ENCODE results near the gene LRRC27.

DNA sequence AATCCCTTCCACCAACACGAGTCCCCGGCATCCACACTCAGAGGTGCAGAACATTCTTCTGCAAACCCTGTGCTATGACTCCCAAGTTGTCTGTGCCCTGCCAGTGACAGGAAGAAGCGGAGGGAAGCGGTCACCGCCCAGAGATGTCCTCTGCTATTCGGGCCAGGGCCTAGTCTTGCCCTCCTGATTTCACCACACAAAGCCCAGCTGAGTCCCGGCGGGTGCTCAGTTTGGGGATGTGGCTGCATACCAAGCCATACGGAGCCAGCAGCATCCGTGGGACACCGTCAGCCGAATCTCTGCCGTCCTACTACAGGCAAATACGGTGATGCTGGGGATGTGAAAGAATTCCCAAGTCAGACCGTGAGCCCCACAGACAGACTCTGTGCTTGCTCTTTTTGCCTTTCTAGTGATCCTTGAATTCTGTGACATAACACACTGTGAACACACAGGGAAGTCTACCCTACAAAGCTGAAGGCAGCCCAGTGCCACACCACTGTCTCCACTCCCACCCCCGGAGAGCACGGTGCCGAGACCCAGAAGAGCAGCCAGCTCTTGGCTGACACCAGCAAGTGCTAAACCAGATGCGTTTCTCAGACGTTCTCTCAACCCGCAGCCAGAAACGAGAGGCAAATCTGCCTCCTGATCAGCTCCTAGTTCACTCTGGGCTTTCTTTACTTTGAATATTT lies 26.2 kb upstream of the LRRC27 start:
- TF ChIP-seq, protein P1, sequence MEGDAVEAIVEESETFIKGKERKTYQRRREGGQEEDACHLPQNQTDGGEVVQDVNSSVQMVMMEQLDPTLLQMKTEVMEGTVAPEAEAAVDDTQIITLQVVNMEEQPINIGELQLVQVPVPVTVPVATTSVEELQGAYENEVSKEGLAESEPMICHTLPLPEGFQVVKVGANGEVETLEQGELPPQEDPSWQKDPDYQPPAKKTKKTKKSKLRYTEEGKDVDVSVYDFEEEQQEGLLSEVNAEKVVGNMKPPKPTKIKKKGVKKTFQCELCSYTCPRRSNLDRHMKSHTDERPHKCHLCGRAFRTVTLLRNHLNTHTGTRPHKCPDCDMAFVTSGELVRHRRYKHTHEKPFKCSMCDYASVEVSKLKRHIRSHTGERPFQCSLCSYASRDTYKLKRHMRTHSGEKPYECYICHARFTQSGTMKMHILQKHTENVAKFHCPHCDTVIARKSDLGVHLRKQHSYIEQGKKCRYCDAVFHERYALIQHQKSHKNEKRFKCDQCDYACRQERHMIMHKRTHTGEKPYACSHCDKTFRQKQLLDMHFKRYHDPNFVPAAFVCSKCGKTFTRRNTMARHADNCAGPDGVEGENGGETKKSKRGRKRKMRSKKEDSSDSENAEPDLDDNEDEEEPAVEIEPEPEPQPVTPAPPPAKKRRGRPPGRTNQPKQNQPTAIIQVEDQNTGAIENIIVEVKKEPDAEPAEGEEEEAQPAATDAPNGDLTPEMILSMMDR (IDR thresholded peaks at IDR 0.05): no peak
- no peak for TF ChIP-seq EP300 (IDR thresholded peaks at IDR 0.05)
- TF ChIP-seq POLR2A (IDR thresholded peaks at IDR 0.05): no peak
